Lung microvascular endothelial cell (primary cell): Measurements from ENCODE around the gene CLDN9. TPM values are rescaled to one million over a fixed set of nuclear protein-coding genes. Genes with fewer than 3 reads are reported as not detected.
"Not testable (repeated sequence)": the region's sequence is repeated elsewhere in the genome, so short reads cannot be mapped to it uniquely, and the experiment has no call there.

Experiments
- DNase-seq, 2 donors: peaks; one replicate each; pipeline versions ENCODE4 v3.0.0 to v3.0.0-alpha.2; 2010; ENCODE audit warnings: low read depth in 2 of 2
- total RNA-seq: library from RNA; depleted of rRNA; stranded (reverse); fragments of >200 nt; gene quantifications from 2 replicates; pipeline ENCODE4 v1.2.1, GENCODE V29; 2014

Gene CLDN9
- total RNA-seq, 1 donor from 2014 or later = not detected

GRCh38 chr16:3030222-3031212 lies 17.8 kb downstream of the CLDN9 start:
- DNase-seq = no peak

DNA sequence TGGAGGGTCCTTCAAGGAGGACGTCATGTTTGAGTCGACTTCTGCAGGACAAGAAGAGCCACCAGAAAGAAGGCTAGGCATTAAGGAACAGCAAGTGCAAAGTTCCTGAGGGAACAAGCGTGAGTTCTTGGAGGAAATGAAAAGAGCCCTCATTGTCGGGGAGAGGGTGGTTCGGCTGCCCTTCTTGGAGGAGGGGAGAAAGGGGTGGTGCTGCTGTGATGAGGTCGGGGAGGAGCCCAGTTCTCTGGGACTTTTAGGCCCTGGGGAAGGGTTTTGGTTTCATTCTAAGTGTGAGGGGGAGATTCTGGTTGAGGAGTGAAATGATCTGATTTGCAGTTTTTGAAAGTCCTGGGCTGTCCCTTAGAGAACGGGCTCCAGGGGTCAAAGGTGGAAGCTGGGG lies 19.9 kb downstream of the CLDN9 start:
- DNase-seq = no peak

GRCh38 chr16:3035289-3035971 lies 22.7 kb downstream of the CLDN9 start:
- DNase-seq = no peak

GRCh38 chr16:3035972-3036725 lies 23.4 kb downstream of the CLDN9 start:
- DNase-seq = no peak

DNA sequence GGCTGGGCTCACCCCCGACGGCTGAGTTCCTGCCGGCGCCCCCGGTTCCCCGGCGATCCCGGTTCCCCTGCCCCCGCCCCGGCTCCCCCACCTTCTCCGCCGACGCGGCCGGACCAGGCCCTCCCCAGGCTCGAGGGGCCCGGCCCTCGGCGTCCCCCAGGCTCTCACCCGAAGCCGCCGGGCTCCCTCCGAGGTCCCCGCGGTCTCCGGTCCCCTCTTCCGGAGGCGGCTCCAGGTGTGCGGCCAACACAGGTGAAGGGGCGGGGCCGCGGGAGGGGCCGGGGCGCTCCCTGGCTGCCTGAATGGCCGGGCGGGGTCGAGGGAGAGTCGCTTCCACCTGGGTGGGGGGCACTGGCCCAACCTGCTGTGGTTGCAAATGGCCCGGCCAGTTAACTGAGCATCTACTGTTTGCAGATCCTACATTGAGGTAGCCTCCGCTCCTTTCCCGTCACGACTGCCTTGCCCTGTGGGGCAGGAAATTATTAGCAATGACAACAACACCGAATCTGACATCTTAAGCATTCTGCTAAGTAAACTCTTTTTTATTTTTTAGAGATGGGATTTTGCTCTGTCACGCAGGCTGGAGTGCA lies 24.1 kb downstream of the CLDN9 start, which contains the start of gene BICDL2:
BICDL2 (minus strand) TSS at position 219 of the 590 bp plus-strand sequence. CDS start 1,448 bp downstream, outside the sequence.
- DNase-seq = no peak

DNA sequence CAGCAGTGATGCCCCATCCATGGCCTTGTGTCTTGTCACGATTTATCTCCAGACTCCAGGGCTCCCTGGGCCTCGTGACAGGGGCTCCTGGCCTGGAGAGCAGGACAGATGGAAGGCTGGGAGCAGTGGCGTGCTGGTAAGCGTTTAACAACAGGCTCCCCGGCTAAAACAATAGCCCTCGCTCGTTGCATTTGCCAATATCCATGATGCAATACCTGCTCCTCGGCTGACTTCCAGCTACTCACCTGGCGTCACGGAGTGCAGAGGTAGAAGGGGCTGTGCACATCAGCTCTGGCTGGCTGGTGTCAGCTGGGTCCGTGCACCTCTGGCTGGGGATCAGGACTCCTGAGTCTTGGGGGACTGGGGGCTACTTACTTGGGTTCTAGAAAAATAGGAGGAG lies 25.5 kb downstream of the CLDN9 start:
- no peak for DNase-seq

GRCh38 chr16:3038896-3039295 lies 26.2 kb downstream of the CLDN9 start:
- DNase-seq = no peak

- DNase-seq = no peak
These were observed 29.7 kb downstream of the CLDN9 start for GRCh38 chr16:3042376-3042775.

GRCh38 chr16:3044708-3045107 lies 32.0 kb downstream of the CLDN9 start:
- DNase-seq = no peak

DNA sequence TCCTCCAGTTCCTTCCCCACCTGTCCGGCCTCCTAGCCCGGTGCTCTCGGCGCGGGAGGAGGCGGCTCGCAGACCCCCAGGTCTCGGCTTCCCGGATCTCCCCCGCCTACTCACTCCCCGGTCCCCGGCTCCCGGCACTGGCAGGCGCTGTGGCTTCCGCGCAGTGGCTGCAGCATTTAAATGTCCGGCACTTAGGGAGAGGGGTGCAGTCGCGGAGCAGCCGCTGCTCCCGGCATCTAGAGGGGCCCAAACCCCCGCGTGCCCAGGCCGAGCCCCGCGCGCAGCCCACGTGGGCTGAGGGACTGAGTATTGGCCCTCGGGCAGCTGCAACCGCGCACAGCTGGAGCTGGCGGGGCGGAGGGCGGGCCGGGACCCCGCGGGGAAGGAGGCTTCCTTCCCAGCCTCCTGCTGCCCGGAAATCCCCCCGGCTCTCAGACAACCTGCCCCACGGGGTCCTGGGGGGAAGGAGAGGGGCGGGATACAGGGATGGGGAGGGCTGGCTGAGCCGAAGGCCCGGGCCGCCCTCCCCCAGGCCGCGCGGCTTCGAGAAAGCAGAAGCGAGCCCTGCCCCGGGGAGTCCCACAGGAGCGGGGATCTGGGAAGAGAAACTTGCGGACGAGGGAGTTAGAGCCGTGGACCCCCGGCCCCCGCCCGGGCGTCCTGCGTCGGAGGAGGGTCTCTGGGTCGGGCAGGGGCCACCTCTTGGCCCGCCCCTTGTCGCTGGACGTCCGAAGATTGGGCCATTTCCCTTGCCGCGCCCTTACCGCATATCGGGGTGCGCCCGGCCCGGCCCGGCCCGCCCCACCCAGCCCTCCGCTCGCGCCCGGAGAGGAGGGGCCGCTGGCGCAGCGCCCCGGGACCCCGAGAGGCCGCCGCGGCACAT lies 33.3 kb downstream of the CLDN9 start, which contains the start of gene MMP25:
MMP25 (plus strand) TSS at position 804 of the 883 bp plus-strand sequence. CDS start 357 bp downstream, outside the sequence.
- DNase-seq = no peak

GRCh38 chr16:3046641-3047386 lies 34.1 kb downstream of the CLDN9 start:
- DNase-seq = no peak

GRCh38 chr16:3047387-3047720 lies 34.6 kb downstream of the CLDN9 start:
- DNase-seq = no peak

DNA sequence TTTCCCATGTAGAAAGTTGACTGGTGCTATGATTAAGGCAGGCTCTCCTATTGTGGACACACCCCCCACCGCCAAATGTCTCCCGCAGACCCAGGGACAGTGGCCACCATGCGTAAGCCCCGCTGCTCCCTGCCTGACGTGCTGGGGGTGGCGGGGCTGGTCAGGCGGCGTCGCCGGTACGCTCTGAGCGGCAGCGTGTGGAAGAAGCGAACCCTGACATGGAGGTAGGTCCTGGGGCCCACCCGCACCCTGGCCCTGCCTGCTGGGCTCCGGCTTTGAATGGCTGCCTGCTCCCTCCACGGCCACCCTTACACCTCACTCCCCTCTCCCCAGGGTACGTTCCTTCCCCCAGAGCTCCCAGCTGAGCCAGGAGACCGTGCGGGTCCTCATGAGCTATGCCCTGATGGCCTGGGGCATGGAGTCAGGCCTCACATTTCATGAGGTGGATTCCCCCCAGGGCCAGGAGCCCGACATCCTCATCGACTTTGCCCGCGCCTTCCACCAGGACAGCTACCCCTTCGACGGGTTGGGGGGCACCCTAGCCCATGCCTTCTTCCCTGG lies 37.3 kb downstream of the CLDN9 start:
- DNase-seq = no peak

- DNase-seq = no peak
These were observed 37.8 kb downstream of the CLDN9 start for GRCh38 chr16:3050487-3050886.

- no peak for DNase-seq
These were observed 38.3 kb downstream of the CLDN9 start for GRCh38 chr16:3051009-3051408.

GRCh38 chr16:3051494-3051893 lies 38.8 kb downstream of the CLDN9 start:
- no peak for DNase-seq

- DNase-seq = not testable (repeated sequence)
These were observed 40.0 kb downstream of the CLDN9 start for GRCh38 chr16:3052571-3053329.

DNA sequence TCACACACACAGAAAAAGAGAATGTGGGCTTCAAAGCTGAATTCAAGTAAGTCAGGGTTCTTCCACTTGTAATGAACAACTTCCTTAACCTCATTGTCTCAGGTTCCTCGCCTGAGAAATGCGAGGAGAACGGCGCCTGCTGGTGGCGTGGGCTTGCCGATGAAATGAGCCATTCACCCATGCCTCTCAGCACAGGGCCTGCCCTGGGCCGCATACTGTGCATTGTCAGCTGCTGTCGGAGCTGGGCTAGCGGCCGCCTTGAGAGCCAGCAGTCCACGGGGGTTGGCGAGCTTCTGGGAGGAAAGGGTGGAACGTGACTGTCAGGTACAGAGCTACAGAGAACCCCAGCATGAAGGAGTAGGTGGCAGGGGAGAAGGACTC lies 40.6 kb downstream of the CLDN9 start:
- not testable (repeated sequence) for DNase-seq
